ENCODE measurements around the gene LATS2.

The LATS2 gene

DNA sequence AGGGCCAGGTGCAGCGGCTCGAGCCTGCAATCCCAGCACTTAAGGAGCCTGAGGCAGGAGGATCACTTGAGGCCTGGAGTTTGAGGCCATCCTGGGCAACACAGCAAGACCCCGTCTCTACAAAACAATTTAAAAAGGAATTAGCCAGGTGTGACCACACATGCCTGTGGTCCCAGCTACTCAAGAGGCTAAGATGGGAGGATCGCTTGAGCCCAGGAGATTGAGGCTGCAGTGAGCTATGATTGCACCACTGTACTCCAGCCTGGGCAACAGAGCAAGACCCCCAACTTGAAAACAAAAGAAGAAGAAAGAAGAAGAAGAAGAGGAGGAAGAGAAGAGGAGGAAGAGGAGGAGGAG lies 47.7 kb downstream of the LATS2 start:
- no peak for DNase-seq

DNA sequence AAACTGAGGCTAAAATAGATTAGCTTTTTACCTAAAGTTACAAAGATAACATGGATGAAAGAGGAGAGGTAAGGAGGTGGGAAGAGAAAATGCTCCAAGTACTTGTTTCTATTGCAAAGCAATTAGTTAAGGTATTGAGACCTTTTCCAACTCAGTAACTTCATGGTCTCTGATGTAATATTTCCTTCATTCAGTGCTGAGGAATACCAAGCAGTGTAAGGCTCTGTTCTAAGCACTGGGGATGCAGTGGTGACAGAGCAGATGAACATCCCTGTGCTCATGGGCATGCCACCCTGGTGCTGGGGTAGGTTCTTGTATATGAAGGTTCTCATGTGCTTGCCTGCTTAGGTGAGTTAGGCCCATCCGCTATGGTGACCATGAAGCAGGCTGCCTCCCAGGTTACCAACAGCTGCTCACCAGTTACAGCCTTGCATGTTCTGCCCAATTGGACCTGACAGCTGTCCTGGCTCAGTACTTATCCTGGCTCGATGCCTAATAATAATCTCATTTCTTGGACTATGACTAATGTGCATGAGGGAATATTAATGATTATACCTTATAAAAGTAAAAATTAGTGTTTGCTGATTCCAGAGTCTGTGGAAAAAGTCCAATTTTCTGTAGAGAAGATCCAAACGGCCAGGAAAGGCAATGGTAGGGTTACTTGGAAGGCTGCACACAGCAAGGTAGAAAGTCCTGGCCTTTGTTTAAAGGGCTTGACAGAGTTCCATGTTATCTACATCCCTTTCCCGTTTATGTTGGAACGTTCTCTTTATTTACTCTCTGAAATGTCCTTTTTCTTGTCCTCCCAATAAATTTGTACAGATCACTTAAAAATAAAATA lies 48.3 kb downstream of the LATS2 start:
- DNase-seq = no peak

DNA sequence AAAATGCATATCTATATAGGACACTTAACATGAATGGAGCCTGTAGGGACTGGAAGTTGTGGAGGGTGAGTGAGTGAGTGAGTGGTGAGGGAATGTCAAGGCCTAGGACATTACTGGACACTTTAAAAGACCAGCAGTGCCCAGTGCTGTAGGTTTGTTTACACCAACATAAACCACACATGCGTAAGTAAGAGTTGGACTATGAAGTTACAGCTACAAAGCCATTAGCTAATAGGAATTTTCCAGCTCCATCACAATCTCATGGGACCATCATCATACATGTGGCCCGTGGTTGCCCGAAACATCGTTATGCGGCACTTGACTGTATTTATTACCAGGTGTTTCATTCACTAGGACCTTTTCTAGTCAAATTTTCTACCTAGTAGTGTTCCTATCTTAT lies 49.2 kb downstream of the LATS2 start:
- DNase-seq = no peak

DNA sequence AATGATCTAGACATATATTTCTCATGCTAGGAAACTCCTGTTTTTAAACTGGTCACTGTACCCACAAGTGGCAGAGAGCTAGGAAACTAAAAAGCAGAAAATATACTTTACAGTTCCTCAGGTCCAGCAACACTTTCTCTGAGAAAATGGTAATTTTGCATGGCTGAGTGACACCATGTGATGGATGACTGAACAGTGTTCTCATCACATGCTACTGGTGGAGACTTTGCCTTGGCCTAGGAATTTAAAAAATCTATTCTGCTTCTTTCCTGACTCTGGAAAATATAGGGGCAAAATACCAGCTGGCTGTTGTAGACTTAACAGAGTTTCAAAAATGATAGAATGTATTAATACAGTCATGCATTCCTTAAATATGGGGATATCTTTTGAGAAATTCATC lies 50.0 kb downstream of the LATS2 start:
- no peak for DNase-seq

DNA sequence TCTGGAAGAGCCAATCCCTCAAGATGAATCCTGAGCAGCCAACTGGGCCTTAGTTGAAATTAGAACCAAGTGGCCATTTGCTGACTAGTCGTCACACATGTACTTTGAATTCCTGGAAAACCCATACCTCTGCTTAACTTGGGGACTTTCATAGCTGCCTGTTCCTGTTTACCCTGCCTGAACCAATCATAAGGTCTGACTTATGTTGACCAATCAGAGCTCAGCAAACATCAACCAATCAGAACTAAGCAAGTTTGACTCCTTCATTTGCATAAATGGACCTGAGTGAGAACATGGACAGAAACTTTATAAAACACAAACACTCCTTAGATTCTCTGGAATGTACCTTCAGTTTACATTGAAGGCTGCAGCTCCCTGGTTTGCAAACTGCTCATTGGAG lies 50.8 kb downstream of the LATS2 start:
- DNase-seq = no peak

DNA sequence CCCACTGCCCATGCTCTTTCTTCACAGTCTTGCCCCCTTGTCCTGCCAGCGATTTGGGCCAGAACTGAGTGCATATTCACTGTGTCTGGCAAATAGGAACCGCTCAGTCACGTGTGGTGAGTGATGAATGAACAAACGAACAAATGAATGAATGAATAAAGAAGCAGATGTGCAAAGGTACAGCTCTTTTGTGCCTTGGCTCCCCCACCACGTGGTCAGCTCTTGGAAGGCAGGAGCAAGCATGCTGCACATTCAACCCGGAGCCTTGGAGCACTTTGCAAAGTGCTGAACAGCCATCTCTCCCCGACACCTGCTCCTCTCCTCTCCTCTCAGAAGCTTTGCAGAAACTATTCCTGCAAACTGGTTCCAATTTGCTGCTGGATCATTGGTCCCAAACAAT lies 52.4 kb downstream of the LATS2 start:
- no peak for DNase-seq

DNA sequence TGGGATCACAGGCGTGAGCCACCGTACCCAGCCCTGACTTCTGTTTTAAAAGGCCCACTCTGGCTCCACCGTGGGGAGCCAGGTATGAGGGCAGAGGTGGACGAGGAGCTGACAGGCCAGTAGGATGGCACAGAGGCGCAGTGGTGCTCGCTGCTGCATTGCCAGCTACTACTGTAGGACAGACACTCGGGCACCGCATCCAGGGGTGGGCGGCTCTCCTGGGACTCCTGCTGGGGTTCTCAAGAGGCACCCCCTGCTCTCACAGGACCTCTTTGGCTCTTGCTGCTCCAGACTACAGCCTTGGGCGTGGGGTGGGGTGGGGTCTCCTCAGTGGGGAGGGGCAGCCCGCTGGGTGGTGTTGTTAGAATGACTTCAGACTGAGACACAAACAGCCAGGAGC lies 53.4 kb downstream of the LATS2 start:
- DNase-seq = no peak

DNA sequence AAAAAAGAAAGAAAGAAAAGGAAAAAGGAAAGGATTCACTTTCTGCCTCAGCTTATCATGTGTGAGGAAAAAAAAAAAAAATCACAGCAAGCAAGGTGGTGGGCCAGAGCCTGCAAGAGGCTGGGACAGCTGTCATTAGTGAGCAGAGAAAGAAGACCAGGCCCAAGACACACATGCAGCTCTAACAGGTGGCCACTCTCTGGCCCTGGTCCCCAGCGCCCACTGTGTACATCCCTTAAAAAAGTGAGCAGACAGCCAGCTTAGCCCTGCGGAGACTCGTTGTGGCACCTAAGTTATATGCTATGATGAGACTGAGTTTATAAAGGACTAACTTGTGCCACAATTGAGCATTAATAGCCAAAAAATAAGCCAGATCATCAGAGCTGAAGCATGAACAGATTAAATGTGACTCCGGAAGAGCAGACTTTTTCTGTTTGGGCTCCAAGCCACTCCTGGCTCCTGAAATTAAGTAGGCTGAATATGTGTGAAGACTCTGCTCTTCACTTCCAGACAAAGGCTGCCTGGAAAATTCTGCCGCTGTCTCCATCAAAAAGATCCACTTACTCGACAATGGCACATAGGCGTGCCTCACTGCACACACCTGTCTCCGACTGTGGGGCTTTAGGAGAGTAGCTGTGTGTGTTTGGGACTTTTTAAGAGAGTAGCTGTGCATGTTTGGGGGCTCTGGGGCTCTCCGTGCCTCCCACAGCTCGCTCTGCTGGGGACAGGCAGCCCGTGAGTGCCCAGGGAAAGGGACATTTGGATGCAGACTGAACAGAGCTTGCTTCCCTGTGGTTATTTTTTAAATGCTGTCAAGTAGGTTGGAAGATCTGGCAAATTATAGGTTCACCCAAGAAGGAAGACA lies 55.0 kb downstream of the LATS2 start:
- no peak for DNase-seq

DNA sequence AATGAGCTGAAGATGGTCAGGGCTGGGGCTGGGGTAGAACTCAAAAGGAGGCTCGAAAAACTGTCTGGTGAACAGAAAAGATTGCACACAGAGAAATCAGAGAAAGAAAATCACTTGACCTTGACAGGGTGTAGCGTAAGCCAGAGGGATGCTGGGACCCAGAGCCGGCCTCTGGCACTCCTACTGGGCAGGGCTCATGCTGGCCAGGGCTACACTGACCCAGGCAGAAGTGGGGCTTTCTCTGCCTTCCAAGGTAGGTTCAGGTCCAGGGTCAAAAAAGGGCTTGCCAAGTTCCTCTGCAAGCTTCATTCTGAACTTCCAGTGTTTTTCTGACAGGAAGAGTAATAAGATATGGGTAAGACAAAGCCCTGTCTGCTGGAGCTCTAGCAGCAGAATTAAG lies 56.2 kb downstream of the LATS2 start:
- no peak for DNase-seq

DNA sequence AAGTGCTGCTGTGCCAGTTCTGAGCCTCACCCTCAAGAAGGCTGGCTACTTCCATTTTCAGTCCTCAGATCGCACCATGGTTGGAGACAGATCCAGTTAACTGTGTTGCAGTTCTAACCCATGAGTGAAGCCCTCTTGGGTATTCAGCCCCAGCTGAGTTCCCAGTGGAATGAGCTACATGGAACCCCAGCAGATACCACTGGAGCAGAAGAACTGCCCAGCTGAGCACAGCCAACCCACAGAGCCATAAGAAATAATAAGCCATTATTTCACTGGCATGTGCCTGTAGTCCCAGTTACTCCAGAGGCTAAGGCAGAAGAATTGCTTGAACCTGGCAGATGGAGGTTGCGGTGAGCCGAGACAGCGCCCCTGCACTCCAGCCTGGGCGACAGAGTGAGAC lies 59.9 kb downstream of the LATS2 start:
- no peak for DNase-seq

DNA sequence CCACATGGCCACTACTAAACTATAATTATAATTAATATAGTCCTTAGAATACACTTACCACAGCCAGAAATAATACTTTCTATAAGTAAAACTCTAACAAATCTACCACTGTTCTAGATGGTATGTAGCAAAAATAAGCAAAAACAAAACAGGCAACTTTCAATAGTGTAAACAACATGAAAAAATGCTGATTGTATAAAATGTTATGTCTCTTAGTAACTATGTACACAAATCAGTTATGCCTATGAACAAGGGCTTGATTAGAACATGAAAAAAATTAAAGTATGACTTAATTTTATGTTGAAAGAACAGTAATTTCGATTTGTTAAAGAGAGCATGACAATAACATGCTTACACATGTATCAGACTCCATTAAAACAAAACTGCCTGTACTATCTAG lies 60.7 kb downstream of the LATS2 start:
- no peak for DNase-seq

DNA sequence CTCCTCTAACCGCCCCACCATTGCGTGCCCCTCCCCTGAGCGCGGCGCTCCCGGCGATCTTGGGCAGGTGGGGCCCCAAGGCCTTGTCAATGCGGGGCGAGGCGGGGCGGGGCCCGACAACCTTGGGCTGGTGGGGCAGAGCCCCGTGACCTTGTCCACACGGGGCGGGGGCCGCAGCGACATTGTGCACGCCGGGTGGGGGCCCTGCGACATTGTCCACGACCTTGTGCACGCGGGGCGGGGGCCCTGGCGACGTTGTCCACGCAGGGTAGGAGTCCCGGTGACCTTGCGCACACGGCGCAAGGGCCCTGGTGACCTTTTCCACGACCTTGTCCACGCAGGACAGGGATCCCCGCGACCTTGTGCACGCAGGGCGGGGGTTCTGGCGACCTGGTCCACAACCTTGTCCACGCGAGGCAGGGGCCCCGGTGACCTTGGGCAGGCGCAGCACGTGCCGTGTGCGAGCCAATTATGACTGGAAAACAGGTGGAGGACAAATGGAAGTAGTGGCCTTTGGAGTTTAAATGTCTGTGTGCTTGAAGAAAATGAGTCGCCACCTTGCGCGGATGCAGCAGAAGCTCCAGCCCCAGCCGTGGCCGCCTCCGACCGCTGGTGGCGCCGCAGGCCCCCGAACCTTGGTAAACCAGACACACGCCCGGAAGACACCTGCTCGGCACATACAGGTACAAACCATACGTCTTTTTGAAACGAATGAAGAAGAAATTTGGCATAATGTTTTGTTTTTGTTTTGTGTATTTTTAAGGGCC lies 62.6 kb downstream of the LATS2 start:
- no peak for DNase-seq

DNA sequence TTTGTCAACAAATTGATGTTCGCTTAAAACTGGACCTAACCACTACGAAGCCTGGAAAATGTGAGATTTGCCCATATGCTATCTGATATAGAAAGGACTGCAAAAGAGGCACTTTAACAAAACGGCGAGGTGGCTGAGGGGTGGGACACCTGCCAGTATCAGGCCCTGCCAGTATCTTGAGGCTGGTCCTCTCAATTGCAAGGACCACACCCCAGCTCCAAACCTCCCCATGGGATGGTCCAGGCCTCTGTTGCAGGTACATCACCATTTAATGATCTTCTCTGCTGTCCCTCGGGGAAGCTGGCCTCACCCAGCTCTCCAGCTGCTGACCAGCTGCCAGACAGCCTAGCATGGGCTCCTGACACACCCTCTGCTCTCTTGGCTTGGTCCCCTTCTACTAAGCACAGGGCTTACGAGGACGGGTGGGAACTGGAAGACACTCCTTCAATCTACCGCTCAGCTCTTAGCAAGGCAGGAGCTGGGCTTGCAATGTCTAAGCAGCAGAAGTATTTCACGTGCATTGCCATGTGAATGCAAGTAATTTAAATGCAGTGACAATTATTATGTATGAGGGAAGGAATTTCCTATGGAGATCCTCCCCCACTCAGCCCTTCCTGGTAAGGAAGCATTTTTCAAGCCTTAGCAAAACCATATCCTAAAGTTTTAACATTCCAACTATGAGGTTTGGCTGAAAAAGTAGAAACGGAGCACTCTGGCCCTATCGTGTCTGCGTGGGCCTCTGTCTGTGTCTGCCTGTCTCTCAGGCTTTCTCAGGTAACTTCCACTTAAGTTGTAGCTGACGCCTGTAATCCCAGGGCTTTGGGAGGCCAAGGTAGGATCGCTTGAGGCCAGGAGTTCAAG lies 63.9 kb downstream of the LATS2 start:
- no peak for DNase-seq

DNA sequence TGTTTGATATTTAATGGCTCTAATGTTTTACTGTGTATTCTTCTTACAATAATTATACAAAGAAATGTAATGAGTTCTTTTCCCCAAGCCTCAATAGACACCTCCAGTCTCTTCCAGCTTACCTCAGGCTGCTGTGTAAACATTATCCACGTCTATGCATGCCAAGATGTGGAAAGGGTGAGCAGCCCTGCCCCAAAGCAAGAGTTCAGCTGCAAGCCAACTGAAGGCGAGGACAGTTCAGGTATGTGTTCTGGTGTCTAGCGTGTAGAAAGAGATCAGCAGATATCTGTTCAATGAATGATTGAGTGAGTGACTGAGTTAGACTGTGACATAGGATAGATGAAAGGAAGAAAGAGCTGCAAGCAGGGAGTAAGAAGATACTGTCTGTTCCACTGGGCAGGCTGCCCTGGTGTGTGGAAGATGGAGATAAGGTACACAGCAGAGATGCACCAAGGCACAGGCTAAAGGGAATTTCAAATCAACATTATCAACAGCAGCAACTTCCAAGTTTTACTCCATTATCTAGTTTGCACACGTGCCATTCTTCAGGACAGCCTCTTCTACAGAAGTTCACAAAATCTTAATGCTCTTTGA lies 66.0 kb downstream of the LATS2 start:
- DNase-seq = no peak

DNA sequence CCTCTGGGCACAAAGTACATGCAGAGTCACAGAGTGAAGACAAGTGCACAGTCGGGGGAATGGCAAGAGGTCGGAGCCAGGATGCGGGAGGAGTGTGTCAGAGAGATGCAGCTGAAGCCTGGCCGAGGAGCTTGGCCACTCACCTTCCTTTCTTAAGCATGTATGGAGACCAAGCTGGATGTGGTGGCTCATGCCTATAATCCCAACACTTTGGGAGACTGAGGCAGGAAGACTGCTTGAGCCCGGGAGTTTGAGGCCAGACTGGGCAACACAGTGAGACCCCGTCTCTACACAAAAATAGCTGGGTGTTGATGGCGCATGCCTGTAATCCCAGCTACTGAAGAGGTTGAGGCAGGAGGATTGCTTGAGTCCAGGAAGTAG lies 67.0 kb downstream of the LATS2 start:
- DNase-seq = no peak

DNA sequence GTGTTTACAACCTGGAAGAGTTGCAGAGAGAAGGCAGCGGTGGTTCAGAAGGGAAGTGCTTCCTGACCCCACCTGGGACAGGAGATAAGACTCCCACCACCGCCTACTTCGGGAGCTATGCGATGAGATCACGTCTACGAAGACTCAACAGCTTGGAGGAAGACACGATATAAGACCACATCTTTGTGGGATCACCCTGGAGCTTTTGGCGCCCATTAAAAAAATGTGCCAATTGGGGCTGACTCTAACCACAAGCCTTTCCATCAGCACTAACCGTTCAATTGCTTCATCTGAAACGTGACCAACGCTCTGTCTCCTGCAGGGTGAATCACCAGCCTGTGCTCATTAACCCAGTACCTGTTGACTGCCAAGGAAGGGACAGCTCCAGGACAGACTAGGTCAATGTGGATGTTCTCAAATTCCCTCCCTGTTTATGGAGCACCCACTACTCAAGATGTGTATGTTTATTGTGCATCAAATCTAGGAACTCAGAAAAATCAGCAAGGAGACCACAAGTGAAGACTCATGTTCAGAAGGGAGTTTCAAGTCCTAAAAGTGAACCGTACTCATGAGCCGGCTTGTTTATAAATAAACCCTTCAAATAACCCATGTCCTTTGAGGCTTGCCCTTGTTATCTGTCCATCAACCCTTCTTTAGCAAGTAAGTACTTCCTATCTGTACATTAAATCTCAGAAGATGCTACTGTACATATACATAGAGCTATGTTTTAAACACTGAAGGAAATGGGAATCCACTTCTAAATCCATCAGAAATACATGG lies 67.5 kb downstream of the LATS2 start:
- no peak for DNase-seq

DNA sequence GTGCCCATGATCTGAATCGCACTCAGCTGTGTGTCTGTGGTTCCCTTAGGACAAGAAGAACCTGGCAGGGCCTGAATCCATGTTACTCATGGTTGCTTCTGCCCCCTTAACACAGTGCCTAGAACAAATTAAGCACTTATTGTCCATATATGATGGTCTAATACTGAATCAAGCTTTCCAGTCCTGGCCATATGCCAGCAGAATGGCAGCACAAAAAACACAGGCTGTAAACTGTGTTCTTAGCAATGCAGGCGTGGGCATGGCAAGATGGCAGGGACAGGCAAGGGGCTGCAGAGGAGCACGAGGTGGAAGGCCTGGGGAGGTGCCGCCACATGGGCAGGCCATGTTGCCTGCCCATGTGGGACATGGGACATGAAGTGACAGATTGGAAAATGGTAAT lies 68.2 kb downstream of the LATS2 start:
- DNase-seq = no peak

DNA sequence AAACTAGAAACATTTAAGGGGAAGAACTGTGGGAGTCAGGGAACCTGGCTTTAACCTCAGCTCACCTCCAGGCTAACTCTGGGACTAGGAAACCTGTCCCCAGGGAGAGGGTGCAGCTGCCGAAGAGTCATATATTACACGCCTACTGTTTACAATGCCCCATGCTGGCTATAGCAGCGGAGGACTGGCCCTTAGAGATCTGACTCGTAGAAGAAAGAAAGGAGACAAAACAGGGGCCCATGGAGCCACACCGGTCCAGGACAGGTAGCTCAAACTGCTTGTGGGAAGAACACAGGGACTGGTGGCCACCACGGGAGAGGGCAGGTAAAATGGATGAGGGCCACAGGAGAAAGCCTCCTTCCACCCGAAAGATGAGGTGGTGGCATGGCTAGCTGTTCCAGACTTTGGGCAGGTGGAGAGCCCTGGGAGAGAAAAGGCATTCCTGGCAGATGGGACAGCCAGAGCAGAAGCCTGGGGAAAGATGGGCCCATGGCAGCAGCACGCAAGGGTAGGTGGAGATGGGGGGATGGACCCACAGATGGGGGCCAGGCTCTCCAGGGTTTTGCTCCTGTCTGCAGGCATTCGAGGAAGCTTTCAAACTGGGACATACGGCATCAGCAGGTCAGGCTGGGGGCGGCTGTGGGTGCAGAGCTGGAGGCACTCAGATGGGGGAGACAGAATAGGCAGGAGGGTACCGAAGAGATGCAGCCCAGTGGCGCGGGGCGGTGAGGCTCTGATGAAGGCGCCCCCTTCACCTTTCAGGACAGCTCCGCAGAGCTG lies 69.5 kb downstream of the LATS2 start:
- no peak for DNase-seq

DNA sequence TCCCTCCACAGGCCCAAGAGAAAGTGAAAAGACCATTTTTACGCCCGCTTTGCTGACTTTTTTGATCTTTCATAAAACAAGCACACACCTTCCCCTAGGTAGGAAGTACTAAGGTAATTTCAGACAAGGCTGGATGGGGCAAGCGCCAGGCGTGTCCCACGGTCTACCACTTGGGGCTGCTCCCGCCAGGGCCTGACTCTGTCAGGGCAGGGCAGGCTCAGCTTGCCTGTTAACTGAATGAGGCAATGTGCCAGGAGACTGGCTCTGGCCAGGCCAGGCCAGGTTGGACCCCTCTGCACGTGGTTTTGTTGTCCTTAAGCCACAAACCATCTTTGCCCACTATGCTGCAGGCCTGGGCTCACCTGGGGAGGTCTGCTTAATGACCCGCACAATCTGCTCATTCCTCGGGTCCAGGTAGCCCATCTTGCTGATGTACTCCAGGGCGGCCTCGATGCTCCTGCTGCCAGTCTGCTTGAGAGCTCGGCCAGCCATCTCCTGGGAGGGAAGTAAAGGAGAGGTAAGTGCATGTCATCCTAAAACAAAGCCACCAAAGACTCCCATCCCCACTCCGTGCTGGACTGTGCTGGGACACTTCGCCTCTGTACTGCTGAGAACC lies 70.4 kb downstream of the LATS2 start:
- DNase-seq = no peak

DNA sequence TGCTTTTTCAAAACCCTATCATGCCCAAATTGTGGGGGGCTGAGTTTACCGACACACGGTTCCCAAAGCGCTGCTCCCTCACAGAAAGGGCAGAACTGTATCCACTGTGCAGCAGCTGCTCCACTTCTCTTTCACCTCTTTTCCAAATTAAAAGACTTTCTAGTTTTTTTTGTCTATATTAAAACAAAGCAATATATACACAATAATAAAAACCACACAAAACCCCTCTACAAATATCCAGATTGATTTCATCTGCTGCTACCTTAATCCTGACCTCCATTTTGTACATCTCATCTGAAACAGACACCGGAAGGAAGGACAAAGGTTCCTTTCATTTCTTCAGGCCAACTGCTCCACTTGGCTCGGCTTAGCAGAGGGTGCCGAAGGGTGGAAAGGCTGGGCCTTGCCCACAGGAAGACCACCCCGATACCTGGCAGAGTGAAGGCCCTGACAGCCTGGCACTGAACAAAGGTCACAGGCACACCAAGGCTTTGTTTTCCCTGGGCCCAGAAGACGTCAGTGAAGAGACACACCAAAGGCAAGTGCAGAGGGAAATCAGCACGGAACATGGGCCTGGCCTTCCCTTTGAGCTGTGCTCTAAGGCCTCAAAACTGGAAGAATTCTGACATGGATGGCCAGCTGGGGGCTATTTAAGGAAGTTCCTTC lies 71.6 kb downstream of the LATS2 start:
- DNase-seq = no peak

All from KG1 (cell line).